Astrocyte of the cerebellum (primary cell): ENCODE results near the gene ZBTB1.
A peak's percentile ranks its signal among the peaks of the same experiment; 100 is the strongest.

Source experiments
- DNase-seq: peaks from one replicate; pipeline ENCODE4 v3.0.0-alpha.2; 2011; ENCODE audit warnings: low read depth
- H3K4me3 ChIP-seq: 2 replicates; pipeline ENCODE4 v1.5.1; 2011; ENCODE audit warnings: mild to moderate bottlenecking, low read depth, low read length, moderate library complexity
- in situ Hi-C: cut with HindIII; loops from 2 replicates; pipeline ENCODE4 v1.10.0; 2017; ENCODE audit warnings: low sequenced_read_pairs
- TF ChIP-seq, protein P1 (sequence below): IDR thresholded peaks from 2 replicates; pipeline ENCODE4 v1.5.1; 2012; ENCODE audit warnings: low read length, low read depth, moderate library complexity, mild to moderate bottlenecking; ENCODE audit errors: missing control alignments

The ZBTB1 gene

DNA sequence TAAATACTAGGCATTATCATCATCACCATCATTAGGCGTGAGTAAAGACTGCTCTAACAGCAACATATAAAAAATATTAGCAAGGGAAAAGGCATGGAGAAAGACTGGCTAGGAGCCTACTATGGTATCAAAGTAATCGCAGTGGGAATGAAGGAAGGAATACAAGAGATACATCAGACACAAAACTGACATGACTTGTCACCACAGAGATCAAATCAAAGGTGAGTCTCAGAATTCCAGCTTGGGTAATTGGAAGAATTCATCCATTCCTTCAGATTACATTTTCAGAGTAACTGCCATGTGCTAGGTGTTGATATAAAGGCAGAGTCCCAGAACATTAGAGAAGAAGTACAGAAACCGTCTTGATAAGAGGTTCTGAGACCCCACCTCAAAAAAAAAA lies 11.1 kb upstream of the ZBTB1 start:
- in situ Hi-C loops: no loop called here
- DNase-seq: no peak
- TF ChIP-seq, protein P1, sequence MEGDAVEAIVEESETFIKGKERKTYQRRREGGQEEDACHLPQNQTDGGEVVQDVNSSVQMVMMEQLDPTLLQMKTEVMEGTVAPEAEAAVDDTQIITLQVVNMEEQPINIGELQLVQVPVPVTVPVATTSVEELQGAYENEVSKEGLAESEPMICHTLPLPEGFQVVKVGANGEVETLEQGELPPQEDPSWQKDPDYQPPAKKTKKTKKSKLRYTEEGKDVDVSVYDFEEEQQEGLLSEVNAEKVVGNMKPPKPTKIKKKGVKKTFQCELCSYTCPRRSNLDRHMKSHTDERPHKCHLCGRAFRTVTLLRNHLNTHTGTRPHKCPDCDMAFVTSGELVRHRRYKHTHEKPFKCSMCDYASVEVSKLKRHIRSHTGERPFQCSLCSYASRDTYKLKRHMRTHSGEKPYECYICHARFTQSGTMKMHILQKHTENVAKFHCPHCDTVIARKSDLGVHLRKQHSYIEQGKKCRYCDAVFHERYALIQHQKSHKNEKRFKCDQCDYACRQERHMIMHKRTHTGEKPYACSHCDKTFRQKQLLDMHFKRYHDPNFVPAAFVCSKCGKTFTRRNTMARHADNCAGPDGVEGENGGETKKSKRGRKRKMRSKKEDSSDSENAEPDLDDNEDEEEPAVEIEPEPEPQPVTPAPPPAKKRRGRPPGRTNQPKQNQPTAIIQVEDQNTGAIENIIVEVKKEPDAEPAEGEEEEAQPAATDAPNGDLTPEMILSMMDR: no peak
- H3K4me3 ChIP-seq: no peak overlapping the region

DNA sequence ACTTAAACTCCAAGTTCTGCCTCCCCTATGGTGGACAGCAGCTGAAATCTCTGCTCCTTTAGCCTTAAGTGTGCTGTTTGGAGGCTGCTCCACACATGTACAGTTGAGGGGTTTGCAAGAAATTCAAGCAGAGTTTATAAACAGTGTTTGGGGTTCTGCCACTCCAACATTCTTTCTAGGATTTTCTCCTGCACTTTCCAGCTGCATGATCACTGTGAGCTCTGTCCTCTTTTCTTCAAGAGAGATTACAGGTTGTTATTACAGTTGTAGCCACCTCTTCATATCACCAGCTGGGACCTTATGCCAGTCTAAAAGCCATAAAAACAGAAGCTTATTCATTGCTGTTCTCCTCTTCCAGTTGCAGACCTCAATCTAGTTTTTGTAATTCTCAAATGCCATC lies 9.3 kb upstream of the ZBTB1 start:
- in situ Hi-C loops: no loop called here
- DNase-seq: no peak
- no peak overlapping the region for H3K4me3 ChIP-seq
- TF ChIP-seq, protein P1: no peak

DNA sequence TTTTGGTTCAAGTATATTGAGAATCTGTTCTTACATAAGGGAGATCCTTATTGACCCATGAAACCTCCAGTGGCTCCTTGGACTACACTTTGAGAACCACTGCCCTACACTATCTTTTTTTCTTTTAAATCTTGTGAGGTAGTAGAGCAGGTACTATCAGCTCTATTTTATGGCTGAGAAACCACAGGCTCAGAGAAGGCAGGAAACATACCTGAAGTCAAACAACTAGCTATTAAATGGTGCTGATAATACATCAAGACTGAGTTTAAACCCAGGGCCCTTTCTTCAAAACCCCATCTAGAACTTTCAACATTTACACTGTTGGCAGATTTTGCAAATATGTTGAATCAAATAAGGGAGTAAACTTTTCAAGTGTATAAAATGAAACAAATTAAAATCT lies 7.8 kb upstream of the ZBTB1 start:
- in situ Hi-C loops: no loop called here
- TF ChIP-seq, protein P1: no peak
- H3K4me3 ChIP-seq: no peak overlapping the region
- DNase-seq: no peak

DNA sequence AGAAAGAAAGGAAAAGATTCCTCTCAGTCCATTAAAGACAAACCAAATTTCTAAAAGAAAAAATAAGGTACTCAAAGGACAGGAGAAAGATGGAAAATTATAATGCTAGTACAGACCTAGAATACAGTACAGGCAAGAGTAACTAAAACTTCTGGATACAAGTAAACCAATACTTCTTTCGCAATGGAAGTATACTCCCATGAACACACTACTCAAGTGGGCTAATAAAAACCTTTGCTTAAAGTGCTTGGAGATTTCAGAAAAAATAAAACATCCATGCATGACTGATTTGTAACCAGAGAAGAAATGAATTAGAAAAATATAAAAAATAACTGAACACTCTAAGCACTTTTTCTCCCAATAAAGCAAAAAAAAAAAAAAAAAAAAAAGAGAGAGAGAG lies 4.5 kb upstream of the ZBTB1 start:
- in situ Hi-C loops: no loop called here
- TF ChIP-seq, protein P1: no peak
- no peak for DNase-seq
- no peak overlapping the region for H3K4me3 ChIP-seq

DNA sequence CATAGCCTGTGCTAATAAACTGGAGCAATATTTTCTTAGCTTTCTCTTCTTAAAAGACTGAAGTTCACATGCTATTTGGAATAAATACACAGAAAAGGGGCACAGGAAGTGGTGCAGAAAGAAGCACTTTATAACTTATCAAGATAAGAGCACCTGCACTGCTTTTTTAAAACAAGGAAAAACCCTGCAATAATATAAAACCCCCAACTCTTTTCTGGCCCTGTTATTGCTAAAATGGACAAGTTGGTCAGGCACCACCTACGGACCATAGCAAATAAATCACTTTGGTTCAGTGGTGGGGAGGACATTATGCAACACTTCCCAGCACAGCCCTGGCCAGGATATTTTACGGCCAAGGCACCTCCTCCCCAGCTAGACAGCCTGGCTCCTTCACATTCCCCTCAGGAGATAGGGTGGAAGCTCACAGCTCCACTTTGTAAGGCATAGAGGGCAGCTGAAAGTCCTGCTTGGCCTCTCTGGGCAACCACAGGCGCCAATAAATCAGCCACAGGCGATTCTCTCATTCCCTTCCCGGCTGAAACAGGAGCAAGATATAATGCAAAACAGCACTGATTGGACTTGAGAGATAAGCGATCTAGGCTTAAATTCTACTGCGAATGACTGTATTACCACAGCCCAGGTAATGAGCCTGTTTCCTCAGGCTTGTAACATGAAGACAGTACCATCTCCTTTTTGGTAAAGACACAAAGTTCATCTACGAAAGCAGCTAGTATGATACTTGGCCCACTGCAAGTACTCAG lies 3.0 kb upstream of the ZBTB1 start:
- H3K4me3 ChIP-seq: peak overlapping the region; percentile 1
- no peak for DNase-seq
- in situ Hi-C loops: no loop called here
- TF ChIP-seq, protein P1: no peak

DNA sequence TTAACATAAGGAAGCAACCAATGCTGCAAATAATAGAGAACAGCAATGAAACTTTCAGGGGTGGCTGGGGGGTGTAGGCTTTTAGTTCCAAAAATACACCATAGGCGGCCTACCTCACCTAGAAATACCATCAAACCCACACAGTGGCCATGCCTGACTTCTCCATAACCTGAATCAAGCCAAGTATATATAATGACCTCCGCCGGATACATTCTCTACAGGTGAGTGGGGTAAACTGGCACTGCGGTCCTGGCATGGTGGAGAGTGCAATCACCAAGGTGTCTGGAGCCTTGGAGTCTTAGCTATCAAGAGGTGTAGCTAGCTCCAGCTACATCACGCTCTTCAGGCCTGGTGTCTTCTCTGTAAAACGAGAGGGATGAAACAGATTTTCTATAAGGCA lies 2.1 kb upstream of the ZBTB1 start:
- TF ChIP-seq, protein P1: no peak
- in situ Hi-C loops: no loop called here
- peak overlapping the region; percentile 52 for H3K4me3 ChIP-seq
- DNase-seq: no peak
